HG03432 (cell line): ENCODE results near the gene ADPGK.
"Not testable (repeated sequence)": the region's sequence is repeated elsewhere in the genome, so short reads cannot be mapped to it uniquely, and the experiment has no call there.

Source experiments
- ATAC-seq: cut with Tn5 transposase; IDR thresholded peaks from one replicate; pipeline ENCODE4 v1.9.1; 2021; ENCODE audit warnings: mild to moderate bottlenecking, moderate library complexity; ENCODE audit not compliant: unreplicated experiment

ADPGK gene

GRCh38 chr15:72751751-72752455 is 31.7 kb downstream of the ADPGK start:
- no peak for ATAC-seq

GRCh38 chr15:72749700-72750099 is 33.9 kb downstream of the ADPGK start:
- no peak for ATAC-seq

GRCh38 chr15:72740219-72740618 is 43.3 kb downstream of the ADPGK start:
- ATAC-seq = no peak

GRCh38 chr15:72737723-72738122 is 45.8 kb downstream of the ADPGK start:
- no peak for ATAC-seq

GRCh38 chr15:72737061-72737460 is 46.5 kb downstream of the ADPGK start:
- no peak for ATAC-seq

GRCh38 chr15:72735111-72735510 is 48.4 kb downstream of the ADPGK start:
- no peak for ATAC-seq

GRCh38 chr15:72733941-72734738 is 49.4 kb downstream of the ADPGK start:
- no peak for ATAC-seq

GRCh38 chr15:72732516-72732915 is 51.0 kb downstream of the ADPGK start:
- no peak for ATAC-seq

- ATAC-seq = no peak
Measured at GRCh38 chr15:72732086-72732485, 51.5 kb downstream of the ADPGK start.

GRCh38 chr15:72728821-72729220 is 54.7 kb downstream of the ADPGK start:
- ATAC-seq = no peak

GRCh38 chr15:72728249-72728648 is 55.3 kb downstream of the ADPGK start:
- not testable (repeated sequence) for ATAC-seq

- ATAC-seq = no peak
Measured at GRCh38 chr15:72727154-72727553, 56.4 kb downstream of the ADPGK start.

GRCh38 chr15:72725851-72726250 is 57.7 kb downstream of the ADPGK start:
- not testable (repeated sequence) for ATAC-seq

GRCh38 chr15:72725446-72725845 is 58.1 kb downstream of the ADPGK start:
- no peak for ATAC-seq

- ATAC-seq = no peak
Measured at GRCh38 chr15:72724028-72724427, 59.5 kb downstream of the ADPGK start.

GRCh38 chr15:72722071-72722696 is 61.4 kb downstream of the ADPGK start:
- no peak for ATAC-seq

GRCh38 chr15:72708551-72709303 is 74.8 kb downstream of the ADPGK start:
- ATAC-seq = not testable (repeated sequence)

GRCh38 chr15:72706266-72706665 is 77.3 kb downstream of the ADPGK start:
- ATAC-seq = no peak
